DMS53 treated with DMSO at 0.1 percent for 48 hours (cell line): ENCODE measurements around the gene TOMT.
A peak's percentile ranks its signal among the peaks of the same experiment; 100 is the strongest.

Experiments used
- DNase-seq: peaks from one replicate; lab custom pipeline; 2025; ENCODE audit not compliant: unreplicated experiment; lab: John Stamatoyannopoulos, UW

The TOMT gene, protein sequence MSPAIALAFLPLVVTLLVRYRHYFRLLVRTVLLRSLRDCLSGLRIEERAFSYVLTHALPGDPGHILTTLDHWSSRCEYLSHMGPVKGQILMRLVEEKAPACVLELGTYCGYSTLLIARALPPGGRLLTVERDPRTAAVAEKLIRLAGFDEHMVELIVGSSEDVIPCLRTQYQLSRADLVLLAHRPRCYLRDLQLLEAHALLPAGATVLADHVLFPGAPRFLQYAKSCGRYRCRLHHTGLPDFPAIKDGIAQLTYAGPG

DNA sequence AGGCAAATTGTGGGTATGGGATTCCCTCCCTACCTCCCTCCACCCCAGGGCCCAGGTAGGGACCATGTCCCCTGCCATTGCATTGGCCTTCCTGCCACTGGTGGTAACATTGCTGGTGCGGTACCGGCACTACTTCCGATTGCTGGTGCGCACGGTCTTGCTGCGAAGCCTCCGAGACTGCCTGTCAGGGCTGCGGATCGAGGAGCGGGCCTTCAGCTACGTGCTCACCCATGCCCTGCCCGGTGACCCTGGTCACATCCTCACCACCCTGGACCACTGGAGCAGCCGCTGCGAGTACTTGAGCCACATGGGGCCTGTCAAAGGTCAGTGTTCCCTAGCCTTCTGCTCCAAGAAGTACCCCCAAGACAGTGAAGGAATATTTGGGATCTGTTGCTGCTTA is at the start of gene TOMT:
Gene TOMT, plus strand, starts transcription at position 37 of the 400 bp plus-strand sequence. Its CDS starts 28 bp downstream, at position 65.
- DNase-seq: no peak

DNA sequence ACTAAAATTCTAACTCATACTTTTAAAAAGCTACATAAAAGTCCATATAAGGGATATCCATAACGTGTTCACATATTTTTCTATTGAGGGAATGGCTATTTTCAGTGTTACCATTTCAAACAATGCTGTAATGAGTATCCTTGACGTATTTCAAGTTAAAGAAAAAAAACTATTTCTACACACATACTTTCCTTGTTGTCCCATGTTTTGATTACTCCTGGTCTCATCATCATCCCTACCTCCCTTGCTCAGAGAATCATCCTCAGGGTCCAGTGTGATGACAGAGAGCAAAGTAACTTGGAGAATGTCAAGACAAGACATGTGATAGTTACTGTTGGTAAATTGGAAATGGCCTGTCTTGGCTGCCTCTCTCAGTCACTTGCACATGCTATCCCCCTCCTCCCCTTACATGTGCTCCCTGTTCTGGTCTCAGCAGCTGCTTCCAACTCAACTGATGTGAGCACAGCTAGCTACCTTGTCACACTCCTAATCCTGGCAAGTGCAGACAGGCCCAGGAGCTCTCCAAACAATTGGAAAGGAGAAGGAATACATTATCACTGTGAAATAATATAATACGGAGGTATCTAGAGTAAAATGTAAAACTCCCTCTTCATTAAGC is 47.2 kb upstream of the TOMT start:
- DNase-seq: no peak

DNA sequence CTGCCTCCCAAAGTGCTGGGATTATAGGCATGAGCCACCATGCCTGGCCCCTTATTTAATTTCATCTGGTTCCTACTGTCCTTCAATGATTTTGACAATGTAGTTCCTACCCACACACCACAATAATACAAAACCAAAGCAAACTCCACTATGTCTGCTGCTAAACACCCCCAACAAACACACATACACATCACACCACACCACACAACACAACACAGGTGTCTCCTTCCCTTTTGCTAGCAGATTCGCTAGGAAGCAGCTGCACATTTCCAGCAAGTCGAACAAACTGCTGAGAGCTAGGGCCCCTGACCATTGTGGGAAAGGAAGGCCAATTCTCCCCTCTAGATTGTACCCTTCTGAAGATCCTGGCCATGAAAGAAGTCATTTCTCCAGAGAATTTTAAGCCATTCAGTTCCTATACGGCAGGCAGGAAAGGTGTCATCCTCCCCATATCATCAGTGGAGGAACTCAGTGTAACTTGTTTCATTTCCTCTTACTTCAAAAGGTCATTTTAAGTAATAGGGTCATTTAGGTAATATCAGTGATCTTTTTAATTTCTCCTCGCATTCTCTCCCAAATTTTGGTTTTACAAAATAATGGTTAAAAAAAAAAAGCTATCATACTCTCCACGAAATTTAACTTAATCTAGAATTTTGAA is 43.9 kb upstream of the TOMT start:
- DNase-seq: no peak

DNA sequence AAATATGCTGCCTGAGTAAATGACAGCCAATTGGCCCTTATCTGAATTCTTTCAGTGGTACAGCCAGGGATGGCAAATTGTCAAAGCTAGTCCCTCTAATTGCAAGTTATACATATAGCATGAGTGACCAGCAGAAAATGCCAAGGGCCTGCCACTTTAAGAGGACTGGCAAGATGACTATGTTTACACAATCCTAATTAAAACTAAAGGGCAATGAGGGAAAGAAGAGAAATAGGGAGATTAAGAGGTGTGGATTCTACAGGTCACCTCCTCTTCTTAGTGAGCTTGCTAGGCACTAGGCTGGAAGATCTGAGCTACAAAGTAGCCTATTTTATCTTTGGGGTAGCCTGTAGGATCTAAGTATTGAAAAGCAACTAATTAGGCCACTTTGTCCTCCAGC is 38.9 kb upstream of the TOMT start:
- DNase-seq: no peak

DNA sequence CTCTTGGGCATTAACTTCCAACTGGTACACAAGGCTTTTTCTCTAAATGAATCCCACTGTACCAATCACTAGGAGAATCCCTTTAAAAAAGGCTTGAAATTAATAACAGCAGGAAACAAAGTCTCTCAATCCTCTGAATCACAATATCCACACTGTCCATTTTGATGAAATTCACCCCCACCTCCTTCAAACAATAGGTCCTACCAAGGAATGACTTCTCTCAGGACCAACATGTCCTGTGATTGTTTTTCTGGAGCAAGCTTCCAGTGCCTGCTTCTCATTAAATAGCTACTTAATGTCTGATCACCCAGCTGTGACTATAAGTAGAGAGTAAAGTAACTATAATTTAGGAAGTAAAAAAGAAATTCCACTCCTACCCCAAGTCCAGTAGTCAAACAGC is 38.5 kb upstream of the TOMT start:
- DNase-seq: no peak

DNA sequence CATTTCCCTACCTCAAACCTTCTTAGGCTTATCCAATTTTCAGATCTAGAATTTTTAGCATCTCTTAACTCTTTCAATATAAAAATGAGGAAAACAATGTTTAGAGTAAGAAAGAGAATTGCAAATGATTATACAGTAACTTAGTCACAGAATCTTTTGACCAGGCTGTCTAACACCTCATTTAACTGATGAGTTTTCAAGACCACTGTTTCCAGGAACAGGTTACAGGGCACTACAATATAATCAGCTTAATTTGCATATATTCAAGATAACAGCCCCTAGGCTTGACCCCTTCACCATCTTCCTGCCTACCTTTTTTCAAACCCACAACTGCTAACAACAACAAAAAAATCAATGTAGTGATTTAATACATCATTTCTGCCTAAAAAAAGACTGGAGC is 38.0 kb upstream of the TOMT start:
- no peak for DNase-seq

DNA sequence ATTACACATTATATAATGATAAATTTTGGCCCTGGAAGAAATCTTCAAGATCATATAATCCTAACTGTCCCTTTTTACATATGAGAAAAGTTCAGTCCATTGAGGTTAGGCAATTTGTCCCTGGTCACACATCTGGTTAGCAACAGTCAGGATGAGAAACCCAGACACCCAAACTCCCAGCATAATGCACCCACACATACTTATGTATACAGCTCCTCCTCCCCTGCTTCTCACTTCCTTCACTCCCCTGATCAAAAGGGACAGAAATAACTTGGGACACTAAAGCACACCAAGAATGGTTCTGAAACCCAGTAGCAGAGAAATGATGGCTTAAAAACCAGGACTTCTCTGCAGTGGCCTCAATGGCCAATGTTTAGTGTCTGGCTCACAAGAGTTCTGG is 36.5 kb upstream of the TOMT start:
- DNase-seq: no peak

DNA sequence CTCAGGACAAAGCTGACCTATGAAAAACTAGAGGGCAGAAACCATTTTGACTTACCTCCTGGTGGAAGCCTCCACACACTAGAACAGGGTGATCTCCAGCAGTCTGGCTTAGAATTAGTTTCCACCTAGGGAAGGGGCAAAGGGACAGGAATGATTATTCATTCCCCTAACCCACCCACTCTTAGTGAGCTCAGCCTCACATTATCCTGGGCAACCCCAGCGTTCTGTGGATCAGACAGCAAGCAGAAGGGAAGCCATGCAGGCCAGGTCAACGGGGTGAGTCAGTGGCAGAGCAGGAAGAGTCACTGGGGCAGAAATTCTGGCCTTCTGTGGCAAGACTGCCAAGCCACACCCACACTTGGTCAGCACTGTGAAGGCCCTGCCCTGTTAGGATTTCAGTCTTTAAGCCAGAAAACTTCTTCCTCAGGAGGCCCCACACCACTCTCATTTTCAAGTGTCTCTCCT is 35.9 kb upstream of the TOMT start:
- DNase-seq: peak; percentile 69

DNA sequence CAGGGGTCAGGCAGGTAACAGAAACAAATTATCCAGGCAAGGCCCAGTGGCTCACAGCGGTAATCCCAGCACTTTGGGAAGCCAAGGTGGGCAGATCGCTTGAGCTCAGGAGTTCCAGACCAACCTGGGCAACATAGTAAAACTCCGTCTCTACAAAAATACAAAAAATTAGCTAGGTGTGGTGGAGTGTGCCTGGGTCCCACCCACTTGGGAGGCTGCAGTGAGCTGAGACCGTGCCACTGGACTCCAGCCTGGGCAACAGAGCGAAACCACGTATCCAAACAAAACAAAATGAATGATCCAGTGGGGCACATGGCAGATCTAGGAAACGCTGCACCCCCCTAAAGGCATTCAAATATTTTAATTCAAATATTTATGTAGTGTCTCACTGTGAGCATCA is 35.2 kb upstream of the TOMT start:
- DNase-seq: no peak

DNA sequence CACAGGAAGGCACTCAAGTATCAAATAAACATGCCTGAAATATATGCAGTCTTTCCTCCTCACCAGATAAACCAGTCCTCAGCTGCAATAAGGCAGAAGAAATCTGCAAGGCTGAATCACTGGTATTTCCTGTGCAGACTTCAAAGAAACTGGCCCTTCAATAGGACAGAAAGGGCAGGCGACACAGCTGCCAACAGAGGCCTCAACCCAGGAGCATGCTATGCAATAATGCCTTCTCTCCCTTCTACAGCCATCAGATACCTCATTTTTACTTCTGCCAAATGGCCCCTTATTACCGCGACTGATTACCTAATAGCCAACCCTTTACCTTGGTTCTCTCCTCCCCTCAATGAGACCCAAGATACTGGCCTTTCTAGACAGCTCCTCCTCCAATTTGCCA is 33.4 kb upstream of the TOMT start:
- DNase-seq: peak; percentile 49

DNA sequence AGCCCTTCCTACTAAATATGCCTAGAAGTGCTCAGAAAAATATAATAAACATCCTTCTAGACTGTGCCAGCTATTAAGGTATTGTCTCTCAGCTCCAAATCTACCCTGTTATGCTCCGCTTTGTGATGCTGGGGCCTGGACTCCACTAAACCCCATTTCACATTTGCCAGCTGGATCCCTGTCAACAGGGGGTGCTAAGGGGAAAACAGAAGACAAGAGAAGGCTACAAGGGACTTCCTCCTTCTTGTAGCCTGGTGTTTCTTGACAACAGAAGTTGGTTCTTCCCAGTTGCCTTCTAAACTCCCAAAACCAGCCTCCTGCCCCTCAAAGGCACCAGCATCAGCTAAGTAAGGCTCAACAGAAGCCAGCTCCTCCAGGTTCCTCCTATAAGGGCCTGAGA is 30.6 kb upstream of the TOMT start:
- no peak for DNase-seq

DNA sequence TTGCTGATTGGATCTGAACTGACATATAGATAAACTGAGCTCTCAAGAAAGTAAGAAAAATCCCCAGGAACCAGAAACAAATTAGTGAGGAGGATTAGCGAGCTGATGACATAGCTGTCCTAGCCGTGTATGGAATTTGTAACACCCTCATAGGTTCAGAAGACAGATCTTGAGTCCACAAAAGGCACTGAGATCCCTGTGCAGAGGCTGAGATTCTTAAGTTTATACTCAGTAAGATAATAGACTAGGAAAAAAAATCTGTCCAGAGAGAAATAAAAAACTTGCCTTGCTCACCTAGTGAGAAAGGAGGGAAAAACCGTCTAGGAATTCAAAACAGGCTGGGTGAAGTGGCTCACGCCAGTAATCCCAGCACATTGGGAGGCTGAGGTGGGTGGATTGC is 30.0 kb upstream of the TOMT start:
- no peak for DNase-seq

DNA sequence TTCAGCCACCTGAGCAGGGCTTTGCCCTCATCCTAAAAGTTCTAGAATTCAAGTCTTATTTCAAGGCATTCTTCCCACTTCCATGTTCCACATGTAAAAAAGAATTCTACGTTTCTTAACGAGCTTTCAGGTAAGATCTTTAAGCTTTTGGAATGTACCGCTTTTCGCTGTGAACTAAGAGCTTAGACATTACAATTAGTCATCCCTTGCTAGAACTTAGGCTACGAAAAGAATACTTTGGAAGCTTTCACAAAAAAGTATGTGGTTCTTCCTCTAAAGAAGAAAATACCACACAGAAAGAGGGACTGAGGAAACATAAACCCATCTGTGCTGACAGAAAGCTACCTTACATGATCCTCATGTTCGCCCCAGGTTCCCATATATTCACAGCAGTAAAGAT is 27.2 kb upstream of the TOMT start:
- DNase-seq: no peak

DNA sequence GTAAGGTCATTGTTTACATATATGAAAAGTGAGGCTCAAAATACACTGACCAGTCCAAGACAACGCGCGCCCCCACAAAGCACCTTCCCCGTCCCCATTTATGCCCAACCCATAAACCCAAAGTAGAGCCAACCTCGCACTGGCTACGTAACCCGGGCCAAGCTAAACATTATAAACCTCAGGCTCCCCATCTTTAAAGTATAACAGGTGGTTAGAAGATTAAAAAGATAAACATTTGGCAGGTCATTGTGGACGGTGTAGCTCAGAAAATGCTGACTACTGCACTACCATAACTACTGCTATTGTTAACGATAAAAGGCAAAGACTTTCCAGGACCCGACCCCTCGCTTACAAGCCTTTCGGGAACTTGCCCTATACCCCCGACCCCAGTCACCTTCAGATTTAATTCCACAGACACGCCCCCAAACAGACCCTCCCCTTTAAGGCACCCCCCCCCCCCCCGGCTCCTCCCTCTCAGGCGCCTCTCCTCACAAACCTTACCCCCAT is 25.9 kb upstream of the TOMT start:
- peak; percentile 48 for DNase-seq

DNA sequence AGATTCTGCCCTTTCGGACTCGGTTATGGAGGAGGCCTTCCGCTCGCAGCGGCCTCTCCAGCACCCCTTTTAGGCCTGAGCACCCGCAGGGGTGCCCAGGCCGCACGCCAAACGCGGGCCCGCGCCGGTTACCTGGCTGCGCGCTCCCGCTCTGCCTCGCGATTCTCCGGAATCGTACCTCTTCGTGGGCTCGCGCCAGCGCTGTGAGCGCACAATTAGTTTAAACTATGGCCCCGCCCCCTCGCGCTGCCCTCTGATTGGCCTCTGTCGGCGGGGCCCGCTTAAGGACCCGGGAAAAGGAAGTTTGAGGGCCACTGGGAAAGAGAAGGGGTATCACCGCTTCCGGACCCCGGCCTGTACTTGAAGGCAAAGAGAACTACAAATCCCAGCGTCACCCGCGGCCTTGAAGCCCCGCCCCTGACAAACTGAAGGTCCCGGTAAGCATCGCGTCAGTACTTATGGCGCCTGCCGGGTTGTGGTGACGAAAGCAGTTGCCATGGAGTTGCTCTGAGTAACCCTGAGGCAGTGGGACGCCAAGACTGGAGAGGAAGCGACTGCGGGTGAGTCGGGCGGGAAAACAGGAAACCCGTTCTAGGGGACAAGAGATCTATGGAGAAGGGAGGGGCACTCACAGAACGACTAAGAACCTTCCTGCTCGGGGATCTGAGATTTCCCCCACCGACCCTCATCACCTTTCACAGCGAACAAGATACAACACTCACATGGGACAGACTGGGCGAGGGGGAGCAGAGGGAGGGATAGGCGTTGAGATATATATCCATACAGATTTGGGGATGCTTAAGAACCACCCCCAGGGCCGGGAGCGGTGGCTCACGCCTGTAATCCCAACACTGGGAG is 25.2 kb upstream of the TOMT start, which contains the start of the genes LRRC51 and NUMA1:
Gene LRRC51, plus strand, starts transcription at position 525 of the 858 bp plus-strand sequence. CDS start 8,234 bp downstream, outside the sequence.
Gene NUMA1, minus strand, starts transcription at position 217 of the 858 bp plus-strand sequence. CDS start 44,599 bp downstream, outside the sequence.
- DNase-seq: peak; percentile 100

DNA sequence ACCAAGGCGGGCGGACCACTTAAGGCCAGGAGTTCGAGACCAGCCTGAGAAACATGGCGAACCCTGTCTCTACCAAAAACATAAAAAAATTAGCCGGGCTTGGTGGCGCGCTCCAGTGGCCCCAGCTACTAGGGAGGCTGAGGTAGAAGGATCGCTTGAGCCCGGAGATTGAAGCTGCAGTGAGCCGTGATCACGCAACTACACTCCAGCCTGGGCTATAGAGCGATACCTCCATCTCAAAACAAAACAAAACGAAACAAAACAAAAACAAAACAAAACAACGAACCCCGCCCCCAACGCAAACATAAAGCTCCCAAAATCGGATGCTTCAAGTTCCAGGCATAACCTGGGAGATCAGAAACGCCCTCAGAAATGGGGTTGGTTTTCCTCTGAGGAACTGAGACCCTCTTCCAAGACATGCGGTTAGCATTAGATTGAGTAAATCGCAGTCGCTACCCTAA is 24.5 kb upstream of the TOMT start:
- DNase-seq: no peak

DNA sequence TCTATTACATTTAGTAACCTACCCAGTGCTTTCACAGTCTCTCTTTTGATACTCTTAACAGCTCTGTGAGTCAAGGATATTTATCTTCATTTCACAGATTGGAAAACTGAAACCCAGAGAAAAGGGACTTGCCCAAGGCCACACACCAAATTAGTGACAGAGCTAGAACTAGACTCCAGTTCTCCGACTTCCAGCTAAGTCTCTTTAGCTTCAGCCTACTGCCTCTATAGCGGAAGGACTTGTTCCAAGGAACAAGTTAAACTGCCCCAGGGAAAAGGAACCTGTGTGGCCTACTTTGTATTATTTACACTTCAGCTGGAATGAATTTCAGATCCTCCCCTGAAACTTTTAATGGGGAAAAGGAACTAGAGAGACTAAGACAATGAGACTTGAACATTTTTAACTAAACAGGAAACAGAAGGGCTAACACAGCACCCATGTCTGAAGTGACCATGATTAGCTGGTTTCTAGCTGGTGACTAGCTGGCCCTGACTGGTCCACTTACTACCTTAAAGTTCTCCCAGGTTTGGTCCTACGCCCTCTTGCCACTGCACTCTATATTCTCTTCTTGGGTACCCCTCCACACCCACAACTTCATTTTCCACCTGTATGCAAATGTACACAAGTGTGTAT is 23.8 kb upstream of the TOMT start:
- DNase-seq: peak; percentile 34

DNA sequence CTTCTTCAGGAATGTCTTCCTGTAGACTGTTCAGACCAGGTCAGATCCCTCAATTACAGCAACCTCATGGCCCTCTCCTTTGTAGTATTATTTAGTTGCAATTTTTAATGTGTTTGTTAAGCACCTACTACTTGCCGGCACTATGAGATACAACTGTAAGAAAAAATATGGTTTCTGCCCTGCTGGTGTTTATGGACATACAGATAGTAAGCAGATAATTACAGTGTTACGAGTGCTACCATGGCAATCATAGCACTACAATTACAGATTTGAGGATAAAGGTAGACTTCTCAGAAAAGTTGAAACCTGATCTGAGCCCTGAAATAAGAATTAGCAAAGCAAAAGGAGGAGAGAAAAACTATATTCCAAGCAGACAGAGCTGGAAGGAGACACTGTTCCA is 22.3 kb upstream of the TOMT start:
- no peak for DNase-seq

DNA sequence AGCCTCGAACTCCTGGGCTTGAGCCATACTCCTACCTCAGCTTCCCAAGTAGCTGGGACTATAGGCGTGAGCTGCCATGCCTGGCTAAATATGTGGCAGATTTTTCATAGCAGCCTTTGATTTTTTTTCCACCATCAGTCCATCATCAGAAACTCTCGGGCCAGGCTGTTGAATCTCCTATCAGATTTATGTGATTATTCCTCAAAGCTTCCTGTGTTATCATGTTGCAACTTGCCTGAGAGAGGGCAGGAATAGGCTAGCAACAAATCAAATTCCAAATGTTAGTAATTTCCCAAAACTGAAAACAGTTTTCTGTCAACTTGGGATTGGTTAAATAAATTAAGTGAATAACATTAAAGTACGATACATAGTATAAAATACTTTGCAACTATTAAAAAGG is 21.6 kb upstream of the TOMT start:
- DNase-seq: no peak

DNA sequence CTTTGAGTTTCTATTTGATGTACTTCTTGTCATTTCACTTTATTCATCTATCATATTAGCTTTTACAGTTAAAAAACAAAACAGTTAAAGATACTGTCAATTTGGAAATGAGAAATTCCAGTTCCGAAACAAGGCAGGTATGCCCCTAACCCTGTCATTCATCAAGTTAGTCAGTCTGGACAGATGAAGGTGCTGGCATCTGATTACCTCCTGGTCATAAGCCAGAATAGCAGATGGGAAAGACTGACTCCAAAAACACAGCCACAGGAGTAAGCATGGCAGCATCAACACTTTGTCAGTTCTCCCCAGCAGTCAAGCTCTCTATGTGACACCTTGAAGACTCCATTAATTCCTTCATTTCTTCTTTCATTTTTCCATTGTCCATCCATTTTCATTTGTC is 20.8 kb upstream of the TOMT start:
- DNase-seq: no peak
